PC-9 (cell line): ENCODE results near the gene CHST1. TPM values are rescaled to one million over a fixed set of nuclear protein-coding genes. Genes with fewer than 3 reads are reported as not detected.

Experiments used
- BruUV-seq: library from RNA; stranded (reverse); fragments of 400-500 nt; replicated peaks from 2 replicates; lab custom pipeline; 2021; lab: Mats Ljungman, UMichigan
- CTCF ChIA-PET: fragments of 300-600 bp; sonication (Branson Sonifier 250); formaldehyde crosslinking; loops from one replicate; lab custom pipeline; 2022; ENCODE audit warnings: antibody characterized with exemption; lab: Charles Lee
- POLR2A ChIA-PET: fragments of 300-600 bp; sonication (Branson Sonifier 250); formaldehyde crosslinking; loops from one replicate; lab custom pipeline; 2022; ENCODE audit warnings: antibody characterized with exemption; ENCODE audit not compliant: unreplicated experiment; lab: Charles Lee
- DNase-seq, 2 experiments: peaks; one replicate each; pipeline versions ENCODE4 v3.0.0 to v3.0.0-alpha.2; 2015 to 2022; ENCODE audit warnings: mixed read lengths in 1 of 2
- H2AFZ ChIP-seq: fragments of 200-600 bp; sonication (generic); 2 replicates; pipeline ENCODE4 v1.8.1; 2017; ENCODE audit warnings: antibody characterized with exemption
- H3F3A ChIP-seq: fragments of 200-600 bp; sonication (generic); 2 replicates; pipeline ENCODE4 v1.8.1; 2017; ENCODE audit warnings: antibody characterized with exemption, mild to moderate bottlenecking, low read depth; ENCODE audit not compliant: insufficient read depth
- H3K27ac ChIP-seq: fragments of 200-600 bp; sonication (generic); 2 replicates; pipeline ENCODE4 v1.6.1; 2016; ENCODE audit warnings: mixed run types
- H3K27me3 ChIP-seq: fragments of 200-600 bp; sonication (generic); 2 replicates; pipeline ENCODE4 v1.6.1; 2016; ENCODE audit warnings: low read depth, mixed run types; ENCODE audit not compliant: insufficient read depth
- H3K36me3 ChIP-seq: fragments of 200-600 bp; sonication (generic); 2 replicates; pipeline ENCODE4 v1.6.1; 2016; ENCODE audit warnings: low read depth, mixed run types
- H3K4me1 ChIP-seq: fragments of 200-600 bp; sonication (generic); replicated peaks from 2 replicates; pipeline ENCODE4 v1.6.1; 2016; ENCODE audit warnings: mixed run types; ENCODE audit not compliant: insufficient read depth
- H3K4me2 ChIP-seq: fragments of 200-600 bp; sonication (generic); 2 replicates; pipeline ENCODE4 v1.6.1; 2017; ENCODE audit warnings: mixed run types
- H3K4me3 ChIP-seq: fragments of 200-600 bp; sonication (generic); 2 replicates; pipeline ENCODE4 v1.6.1; 2016; ENCODE audit warnings: mixed run types
- H3K79me2 ChIP-seq: fragments of 200-600 bp; sonication (generic); 2 replicates; pipeline ENCODE4 v1.6.1; 2017; ENCODE audit warnings: low read depth, mixed run types
- H3K9me2 ChIP-seq: fragments of 200-600 bp; sonication (generic); 2 replicates; pipeline ENCODE4 v1.8.1; 2017; ENCODE audit warnings: mild to moderate bottlenecking; ENCODE audit not compliant: insufficient read depth
- H3K9me3 ChIP-seq: fragments of 200-600 bp; sonication (generic); 2 replicates; pipeline ENCODE4 v1.8.1; 2016; ENCODE audit warnings: low read depth; ENCODE audit not compliant: insufficient read depth
- H4K20me1 ChIP-seq: fragments of 200-600 bp; sonication (generic); 2 replicates; pipeline ENCODE4 v1.8.1; 2017; ENCODE audit not compliant: insufficient read depth
- EZH2 ChIP-seq: fragments of 200-600 bp; sonication (generic); IDR thresholded peaks from 2 replicates; pipeline ENCODE4 v1.8.0; 2017; ENCODE audit warnings: antibody characterized with exemption, low read depth
- intact Hi-C: fragments of 100-400 bp; cut with micrococcal nuclease; formaldehyde crosslinking; loops from one replicate; pipeline ENCODE4 v1.10.0; 2022; ENCODE audit not compliant: unreplicated experiment
- total RNA-seq: library from RNA; stranded (reverse); gene quantifications from 2 replicates; pipeline ENCODE4 v1.2.3, GENCODE V29; 2021
- TF ChIP-seq, protein P1 (sequence below): fragments of 200-600 bp; sonication (generic); conservative IDR thresholded peaks from 2 replicates; pipeline ENCODE4 v1.6.1; 2017; ENCODE audit warnings: mixed run types, antibody characterized with exemption, mild to moderate bottlenecking, moderate library complexity

The CHST1 gene
- total RNA-seq, 1 experiment from 2014 or later, result not detected

DNA sequence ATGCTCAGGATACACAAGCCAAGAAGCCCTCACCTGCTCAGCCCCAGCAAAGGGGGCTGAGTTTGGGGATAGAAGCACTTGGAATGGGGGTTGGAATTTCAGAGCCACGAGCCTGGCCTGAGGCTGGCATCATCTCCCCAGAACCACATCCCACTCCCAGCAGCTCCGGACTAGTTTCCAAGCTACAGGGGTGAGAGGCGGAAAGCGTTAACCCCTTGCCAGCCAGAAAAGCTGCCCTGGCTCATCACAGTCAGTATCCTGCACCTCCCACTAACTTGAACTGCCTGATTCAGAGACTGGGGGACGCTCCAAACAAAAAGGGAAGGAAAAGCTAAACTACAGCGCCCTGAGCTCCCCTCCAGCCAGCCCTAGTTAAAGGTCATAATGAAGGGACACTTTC lies 19.0 kb upstream of the CHST1 start:
- H3K4me1 ChIP-seq, result no peaks in the 10 kb centered on the region
- H3F3A ChIP-seq, result no peaks in the 10 kb centered on the region
- POLR2A ChIA-PET, result no interaction called here
- H4K20me1 ChIP-seq, result no peaks in the 10 kb centered on the region
- peaks cover 98% of the 10 kb centered on the region for H3K27me3 ChIP-seq
- intact Hi-C loops, result no loop called here
- H3K36me3 ChIP-seq, result no peaks in the 10 kb centered on the region
- no peak for DNase-seq
- H3K79me2 ChIP-seq, result no peaks in the 10 kb centered on the region
- no peaks in the 10 kb centered on the region for H3K9me2 ChIP-seq
- CTCF ChIA-PET, result no interaction called here
- no peaks in the 10 kb centered on the region for H3K9me3 ChIP-seq
- no peak overlapping the region for H3K4me2 ChIP-seq
- H2AFZ ChIP-seq, result no peak overlapping the region
- H3K27ac ChIP-seq, result no peak overlapping the region
- TF ChIP-seq, protein P1, sequence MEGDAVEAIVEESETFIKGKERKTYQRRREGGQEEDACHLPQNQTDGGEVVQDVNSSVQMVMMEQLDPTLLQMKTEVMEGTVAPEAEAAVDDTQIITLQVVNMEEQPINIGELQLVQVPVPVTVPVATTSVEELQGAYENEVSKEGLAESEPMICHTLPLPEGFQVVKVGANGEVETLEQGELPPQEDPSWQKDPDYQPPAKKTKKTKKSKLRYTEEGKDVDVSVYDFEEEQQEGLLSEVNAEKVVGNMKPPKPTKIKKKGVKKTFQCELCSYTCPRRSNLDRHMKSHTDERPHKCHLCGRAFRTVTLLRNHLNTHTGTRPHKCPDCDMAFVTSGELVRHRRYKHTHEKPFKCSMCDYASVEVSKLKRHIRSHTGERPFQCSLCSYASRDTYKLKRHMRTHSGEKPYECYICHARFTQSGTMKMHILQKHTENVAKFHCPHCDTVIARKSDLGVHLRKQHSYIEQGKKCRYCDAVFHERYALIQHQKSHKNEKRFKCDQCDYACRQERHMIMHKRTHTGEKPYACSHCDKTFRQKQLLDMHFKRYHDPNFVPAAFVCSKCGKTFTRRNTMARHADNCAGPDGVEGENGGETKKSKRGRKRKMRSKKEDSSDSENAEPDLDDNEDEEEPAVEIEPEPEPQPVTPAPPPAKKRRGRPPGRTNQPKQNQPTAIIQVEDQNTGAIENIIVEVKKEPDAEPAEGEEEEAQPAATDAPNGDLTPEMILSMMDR, result no peak
- TF ChIP-seq EZH2, result no peak
- H3K4me3 ChIP-seq, result no peak overlapping the region
- no TSS peak for BruUV-seq

DNA sequence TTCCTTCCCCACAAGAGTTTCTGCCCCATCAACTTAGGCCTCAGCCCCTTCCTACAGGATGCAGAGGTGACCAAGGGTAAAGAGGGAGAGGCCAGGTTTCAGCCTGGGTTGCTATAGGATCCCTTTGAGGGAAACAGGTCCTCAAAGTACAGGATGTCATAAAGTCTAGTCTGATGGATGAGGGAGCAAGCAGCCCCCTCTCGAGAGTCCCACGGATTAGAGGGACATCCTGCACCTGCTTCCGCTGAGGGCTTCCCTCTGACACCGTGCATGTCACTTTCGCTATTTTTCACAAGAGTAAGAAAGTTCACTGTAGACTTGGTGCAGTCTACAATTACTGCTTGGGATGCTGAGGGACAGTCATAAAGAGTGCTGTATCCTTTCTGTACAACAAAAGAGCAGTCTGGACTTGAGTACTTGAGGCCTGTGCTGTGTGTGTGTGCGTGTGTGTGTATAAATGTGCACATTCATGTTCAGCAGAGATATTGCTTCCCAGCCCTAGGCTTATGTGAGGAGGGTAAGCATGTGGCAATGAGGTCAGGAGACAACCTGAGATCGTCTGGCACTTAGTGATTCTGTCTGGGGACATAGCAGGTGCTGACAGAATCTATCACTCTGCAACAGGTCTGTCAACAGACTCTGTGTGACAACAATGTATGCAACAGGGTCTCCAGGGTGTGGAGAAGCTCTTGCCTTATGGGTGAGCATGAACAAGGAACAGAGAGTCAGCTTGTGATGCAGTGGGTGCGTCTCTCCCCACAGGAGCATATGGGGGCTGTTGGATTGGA lies 18.0 kb upstream of the CHST1 start:
- no peak for DNase-seq

DNA sequence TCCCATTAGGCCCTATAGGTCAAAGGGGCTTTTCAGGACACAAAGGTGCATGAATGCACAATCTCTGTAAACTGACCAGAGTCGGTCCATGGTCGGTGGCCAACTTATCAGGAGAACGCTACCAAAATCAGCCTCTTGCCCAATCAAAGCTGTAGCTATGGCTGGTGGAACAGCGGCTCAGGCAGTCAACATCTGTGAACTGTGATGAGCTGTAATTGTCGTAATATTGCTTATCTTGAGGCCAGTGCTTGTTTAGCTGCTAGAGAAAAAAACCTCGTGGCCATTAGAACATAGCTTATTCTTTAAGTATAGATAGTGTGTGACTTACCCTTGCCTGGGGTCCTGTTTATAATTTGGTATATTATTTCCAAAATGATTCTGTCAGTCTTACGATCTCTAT lies 14.4 kb upstream of the CHST1 start:
- DNase-seq, result no peak
- ChIA-PET CTCF (interaction anchor here (0.6 kb wide), 1 partner anchor 843 kb away, joined by 3 read pairs; no protein-coding TSS in a partner anchor), POLR2A (no interaction called here)
- Histone ChIP-seq H3K4me1 (no peaks in the 10 kb centered on the region), H3K4me2 (no peak overlapping the region), H3K36me3 (no peaks in the 10 kb centered on the region), H3F3A (no peaks in the 10 kb centered on the region), H3K27ac (no peak overlapping the region), H3K9me3 (no peaks in the 10 kb centered on the region), H2AFZ (no peak overlapping the region), H3K27me3 (peaks cover 93% of the 10 kb centered on the region), H3K79me2 (no peaks in the 10 kb centered on the region), H4K20me1 (no peaks in the 10 kb centered on the region), H3K9me2 (no peaks in the 10 kb centered on the region), H3K4me3 (no peak overlapping the region)
- TF ChIP-seq, protein P1, result no peak
- no peak for TF ChIP-seq EZH2
- BruUV-seq, result no TSS peak
- intact Hi-C loops, result no loop called here

More for the DNA sequence above, 18.0 kb upstream of the CHST1 start:
- no peak for TF ChIP-seq EZH2
- TF ChIP-seq, protein P1, result no peak
- Histone ChIP-seq H3K27ac (no peak overlapping the region), H3K9me2 (no peaks in the 10 kb centered on the region), H3K79me2 (no peaks in the 10 kb centered on the region), H3K9me3 (no peaks in the 10 kb centered on the region), H4K20me1 (no peaks in the 10 kb centered on the region), H3K36me3 (no peaks in the 10 kb centered on the region), H3K4me3 (no peak overlapping the region), H3K4me1 (no peaks in the 10 kb centered on the region), H3F3A (no peaks in the 10 kb centered on the region), H3K4me2 (no peak overlapping the region), H2AFZ (no peak overlapping the region), H3K27me3 (peaks cover 97% of the 10 kb centered on the region)
- ChIA-PET POLR2A (no interaction called here), CTCF (no interaction called here)
- BruUV-seq, result no TSS peak
- intact Hi-C loops, result no loop called here
